Stimulated activated effector memory CD8-positive, alpha-beta T cell treated with anti-CD3 and anti-CD28 coated beads, Interleukin-12 subunit alpha, Interleukin-12 subunit beta, amount 100 ng/mL, for 72 hours (primary cell): ENCODE measurements around the gene AGK.

Experiments
- ATAC-seq: fragments of 150-1000 bp; cut with Tn5 transposase; 2 replicates; pipeline ENCODE4 v1.10.0; 2021
- DNase-seq, 2 donors: peaks; one replicate each; pipeline ENCODE4 v3.0.0; 2021 to 2022; ENCODE audit warnings: low spot score in 2 of 2
- H3K27ac Mint-ChIP-seq: one replicate; pipeline ENCODE4 v1.8.0; 2022; ENCODE audit warnings: mild to moderate bottlenecking, mixed read lengths
- H3K36me3 Mint-ChIP-seq: one replicate; pipeline ENCODE4 v1.8.0; 2022; ENCODE audit warnings: mild to moderate bottlenecking, mixed read lengths
- H3K4me1 Mint-ChIP-seq: one replicate; pipeline ENCODE4 v1.8.0; 2022; ENCODE audit warnings: mixed read lengths
- H3K4me3 Mint-ChIP-seq: one replicate; pipeline ENCODE4 v1.8.0; 2022; ENCODE audit warnings: mild to moderate bottlenecking, mixed read lengths
- H3K9me3 Mint-ChIP-seq: one replicate; pipeline ENCODE4 v1.8.0; 2022; ENCODE audit warnings: mixed read lengths

The AGK gene

DNA sequence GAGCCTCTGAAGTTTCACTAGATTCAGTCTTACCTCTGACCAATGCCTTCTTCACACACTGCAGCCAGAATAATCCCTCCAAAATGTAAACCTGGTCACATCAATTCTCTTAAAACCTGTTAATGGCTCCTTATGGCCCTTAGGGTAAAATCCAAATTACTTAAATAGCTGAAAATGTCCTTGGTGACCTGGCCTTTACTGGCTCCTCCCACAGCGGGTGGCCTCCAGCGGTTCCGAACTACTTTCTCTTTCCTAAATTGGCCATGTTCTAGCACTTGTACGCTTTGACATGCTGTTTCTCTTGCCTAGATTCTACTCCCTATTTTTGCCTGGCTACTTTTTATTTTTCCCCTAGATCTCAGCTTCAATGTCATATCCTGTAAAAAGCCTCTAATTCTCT is 36.1 kb downstream of the AGK start:
- Mint-ChIP-seq H3K4me3 (peak overlapping the region; percentile 54), H3K36me3 (peaks cover 54% of the 10 kb centered on the region), H3K4me1 (peaks cover 54% of the 10 kb centered on the region), H3K9me3 (peaks cover 3% of the 10 kb centered on the region), H3K27ac (peak overlapping the region; percentile 88)
- DNase-seq = no peak
- no peak for ATAC-seq

DNA sequence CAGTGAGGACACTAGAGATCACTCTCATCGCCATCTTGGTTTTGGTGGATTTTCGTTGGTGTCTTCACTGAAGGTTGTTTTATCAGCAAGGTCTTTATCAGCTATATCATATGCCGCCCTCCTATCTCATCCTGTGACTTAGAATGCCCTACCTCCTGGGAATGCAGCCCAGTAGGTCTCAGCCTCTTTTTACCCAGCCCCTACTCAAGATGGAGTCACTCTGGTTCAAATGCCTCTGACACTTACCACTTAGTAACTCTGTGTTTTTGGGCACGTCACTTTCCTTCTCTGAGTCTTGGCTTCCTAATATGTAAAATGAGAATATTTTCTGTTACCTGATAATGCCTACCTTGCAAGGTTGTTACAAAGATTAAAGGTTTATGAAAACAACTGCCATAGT is 37.7 kb downstream of the AGK start:
- Mint-ChIP-seq H3K36me3 (peaks cover 59% of the 10 kb centered on the region), H3K9me3 (no peaks in the 10 kb centered on the region), H3K27ac (peak overlapping the region; percentile 75), H3K4me1 (peaks cover 66% of the 10 kb centered on the region), H3K4me3 (no peak overlapping the region)
- DNase-seq = no peak
- no peak for ATAC-seq

DNA sequence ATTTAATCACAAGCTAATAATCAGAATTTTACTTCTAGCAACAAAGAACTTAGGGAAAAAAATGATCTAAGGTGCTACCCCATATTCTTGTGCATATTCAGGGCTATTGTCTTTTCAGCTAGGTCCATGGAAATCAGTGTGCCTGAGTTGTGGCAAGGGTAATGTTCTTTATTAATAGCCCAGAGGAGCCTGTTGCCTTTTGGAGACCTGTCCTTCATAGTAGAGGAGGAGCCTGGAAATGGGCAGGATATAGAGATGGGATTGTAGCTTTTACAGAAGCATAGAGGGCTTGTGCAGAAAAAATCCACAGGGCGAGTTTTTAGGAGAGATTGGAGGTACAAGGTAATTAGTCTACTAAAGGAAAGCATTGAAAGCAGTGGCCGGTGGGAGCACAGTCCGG is 38.9 kb downstream of the AGK start:
- Mint-ChIP-seq H3K4me1 (peaks cover 69% of the 10 kb centered on the region), H3K9me3 (no peaks in the 10 kb centered on the region), H3K27ac (peak overlapping the region; percentile 30), H3K36me3 (peaks cover 67% of the 10 kb centered on the region), H3K4me3 (peak overlapping the region; percentile 5)
- ATAC-seq = no peak
- no peak for DNase-seq

DNA sequence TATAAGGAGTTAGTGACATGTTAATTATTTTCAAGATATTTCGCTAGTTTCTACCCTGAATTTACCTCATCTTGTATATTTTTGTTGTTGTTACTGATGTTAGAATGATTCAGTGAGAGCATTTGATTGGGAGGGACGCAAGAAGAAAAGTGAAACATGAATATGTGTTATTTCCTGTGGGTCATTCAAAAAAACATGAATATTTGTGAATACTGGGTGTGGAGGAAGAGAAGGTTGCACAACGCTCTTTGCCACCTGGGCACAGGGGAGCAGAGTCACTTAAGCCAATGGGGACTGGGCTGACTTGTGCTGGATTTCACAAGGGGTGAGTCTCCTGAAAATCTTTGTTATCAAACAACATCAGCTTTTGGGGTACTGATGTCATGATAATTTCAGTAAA is 39.5 kb downstream of the AGK start:
- H3K27ac Mint-ChIP-seq = peak overlapping the region; percentile 30
- peaks cover 69% of the 10 kb centered on the region for H3K36me3 Mint-ChIP-seq
- H3K9me3 Mint-ChIP-seq = no peaks in the 10 kb centered on the region
- H3K4me1 Mint-ChIP-seq = peaks cover 63% of the 10 kb centered on the region
- no peak for ATAC-seq
- H3K4me3 Mint-ChIP-seq = peak overlapping the region; percentile 5
- no peak for DNase-seq

- DNase-seq (no peak), ATAC-seq (peak; percentile 73)
- Mint-ChIP-seq H3K36me3 (peaks cover 81% of the 10 kb centered on the region), H3K9me3 (no peaks in the 10 kb centered on the region), H3K4me1 (peaks cover 48% of the 10 kb centered on the region), H3K27ac (peak overlapping the region; percentile 60), H3K4me3 (no peak overlapping the region)
Measured at GRCh38 chr7:141593134-141593533, 41.9 kb downstream of the AGK start.

DNA sequence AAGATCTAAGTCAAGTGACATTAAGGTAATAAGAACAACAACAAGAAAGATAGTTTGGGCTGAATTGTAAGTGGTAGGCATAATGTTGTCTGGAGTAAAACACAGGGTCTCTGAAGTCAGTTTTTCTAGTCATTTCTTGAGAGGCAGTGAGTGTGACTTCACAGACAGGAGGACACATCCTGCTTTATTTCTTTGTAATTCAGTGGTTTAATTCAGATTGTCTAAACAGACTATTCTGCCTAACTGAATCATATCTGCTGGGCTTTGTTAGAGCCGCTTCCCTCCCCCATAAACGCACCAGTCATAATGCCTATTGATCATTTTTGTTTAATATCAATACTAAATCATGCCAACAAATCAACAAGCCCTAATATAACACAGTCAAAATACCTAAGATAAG is 46.8 kb downstream of the AGK start:
- H3K4me3 Mint-ChIP-seq = no peak overlapping the region
- H3K4me1 Mint-ChIP-seq = peaks cover 22% of the 10 kb centered on the region
- no peaks in the 10 kb centered on the region for H3K9me3 Mint-ChIP-seq
- peak; percentile 61 for ATAC-seq
- H3K27ac Mint-ChIP-seq = peak overlapping the region; percentile 21
- peaks cover 84% of the 10 kb centered on the region for H3K36me3 Mint-ChIP-seq
- no peak for DNase-seq

GRCh38 chr7:141598408-141598807 is 47.2 kb downstream of the AGK start:
- DNase-seq (no peak), ATAC-seq (no peak)
- Mint-ChIP-seq H3K27ac (peak overlapping the region; percentile 21), H3K9me3 (no peaks in the 10 kb centered on the region), H3K4me3 (no peak overlapping the region), H3K36me3 (peaks cover 84% of the 10 kb centered on the region), H3K4me1 (peaks cover 17% of the 10 kb centered on the region)

DNA sequence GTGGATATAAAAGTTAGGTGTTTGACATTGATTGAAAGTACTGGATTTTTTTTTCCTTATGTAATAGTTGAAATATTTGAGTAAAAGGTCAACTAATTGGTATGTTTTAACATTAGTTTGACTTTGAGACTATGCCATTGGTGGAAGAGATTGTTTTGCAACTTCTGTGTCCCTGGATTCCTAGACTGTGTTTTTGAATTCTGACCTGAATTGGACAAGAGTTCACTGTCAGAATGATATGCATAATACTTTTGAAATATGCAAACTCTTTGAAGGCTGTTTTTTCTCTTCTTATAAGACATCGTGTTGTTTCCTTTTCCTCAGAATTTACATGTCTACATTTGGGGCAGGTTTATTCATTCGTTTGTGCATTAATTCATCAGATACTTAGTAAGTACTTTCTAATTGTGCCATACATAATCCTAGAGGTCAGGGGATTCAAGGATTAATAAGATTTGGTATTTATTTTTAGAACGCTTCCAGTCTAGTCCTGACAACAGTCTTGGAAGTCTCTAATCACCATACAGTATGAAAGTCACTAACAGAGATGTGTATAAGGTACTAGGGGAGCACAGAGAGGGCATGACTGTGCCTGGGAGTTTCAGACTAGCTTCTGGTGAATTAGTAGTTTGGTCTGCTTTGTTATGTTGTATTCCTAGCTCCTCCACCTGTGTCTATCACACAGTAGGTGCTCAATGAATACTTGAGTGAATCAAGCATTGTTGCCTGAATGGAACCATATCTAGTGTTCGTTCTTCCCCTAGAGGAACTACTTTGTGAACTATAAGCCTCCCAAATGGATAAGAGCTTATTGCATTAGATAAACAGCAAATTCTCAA is 49.2 kb downstream of the AGK start:
- peaks cover 6% of the 10 kb centered on the region for H3K4me1 Mint-ChIP-seq
- ATAC-seq (no peak), DNase-seq (no peak)
- H3K27ac Mint-ChIP-seq = no peak overlapping the region
- no peaks in the 10 kb centered on the region for H3K9me3 Mint-ChIP-seq
- no peak overlapping the region for H3K4me3 Mint-ChIP-seq
- H3K36me3 Mint-ChIP-seq = peaks cover 84% of the 10 kb centered on the region

DNA sequence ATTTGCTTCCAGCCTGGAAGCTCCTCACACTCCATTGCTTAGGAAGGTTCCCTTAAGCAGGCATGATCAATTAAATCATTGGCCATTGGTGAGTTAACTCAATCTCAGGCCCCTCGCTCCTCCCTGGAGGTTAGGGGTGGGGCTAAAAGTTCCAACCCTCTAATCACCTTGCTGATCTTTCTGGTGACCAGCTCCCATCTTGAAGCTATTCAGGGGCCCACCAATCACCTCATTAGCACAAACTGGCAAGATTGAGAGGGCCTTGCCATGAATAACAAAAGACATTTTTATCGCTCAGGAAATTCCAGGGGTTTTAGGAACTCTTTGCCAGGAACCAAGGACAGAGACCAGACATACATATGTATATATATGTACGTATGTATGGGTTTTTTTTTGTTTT is 58.4 kb downstream of the AGK start:
- Mint-ChIP-seq H3K9me3 (no peaks in the 10 kb centered on the region), H3K4me1 (no peaks in the 10 kb centered on the region), H3K27ac (no peak overlapping the region), H3K36me3 (peaks cover 83% of the 10 kb centered on the region), H3K4me3 (no peak overlapping the region)
- no peak for DNase-seq
- ATAC-seq = no peak

DNA sequence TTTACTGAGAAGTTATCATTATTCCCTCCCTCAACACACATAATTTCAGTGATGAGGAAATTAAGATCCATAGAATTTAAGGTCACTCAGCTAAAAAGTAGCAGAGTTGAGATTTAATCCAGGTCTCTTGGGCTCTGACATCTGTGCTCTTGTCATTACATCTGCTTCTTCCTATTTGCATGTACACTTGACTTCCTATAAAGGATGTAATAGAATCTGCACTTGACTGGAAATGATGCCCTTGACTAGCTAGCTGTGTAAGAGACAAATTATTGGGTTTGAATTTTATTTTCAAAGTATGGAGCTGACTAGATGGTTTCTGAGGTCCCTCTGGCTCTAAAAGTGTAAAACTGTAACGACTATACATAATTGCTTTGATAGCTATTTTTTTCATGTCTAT is 59.5 kb downstream of the AGK start:
- Mint-ChIP-seq H3K4me3 (no peak overlapping the region), H3K9me3 (no peaks in the 10 kb centered on the region), H3K36me3 (peaks cover 83% of the 10 kb centered on the region), H3K4me1 (no peaks in the 10 kb centered on the region), H3K27ac (no peak overlapping the region)
- DNase-seq (no peak), ATAC-seq (no peak)

- Mint-ChIP-seq H3K4me1 (no peaks in the 10 kb centered on the region), H3K36me3 (peaks cover 81% of the 10 kb centered on the region), H3K27ac (no peak overlapping the region), H3K4me3 (no peak overlapping the region), H3K9me3 (no peaks in the 10 kb centered on the region)
- ATAC-seq (no peak), DNase-seq (no peak)
Measured at GRCh38 chr7:141612861-141613260, 61.7 kb downstream of the AGK start.

- H3K27ac Mint-ChIP-seq = no peak overlapping the region
- no peak overlapping the region for H3K4me3 Mint-ChIP-seq
- DNase-seq (no peak), ATAC-seq (no peak)
- peaks cover 73% of the 10 kb centered on the region for H3K36me3 Mint-ChIP-seq
- H3K9me3 Mint-ChIP-seq = no peaks in the 10 kb centered on the region
- H3K4me1 Mint-ChIP-seq = no peaks in the 10 kb centered on the region
Measured at GRCh38 chr7:141617280-141617679, 66.1 kb downstream of the AGK start.

GRCh38 chr7:141619745-141620144 is 68.5 kb downstream of the AGK start:
- H3K36me3 Mint-ChIP-seq = peaks cover 75% of the 10 kb centered on the region
- H3K4me1 Mint-ChIP-seq = no peaks in the 10 kb centered on the region

DNA sequence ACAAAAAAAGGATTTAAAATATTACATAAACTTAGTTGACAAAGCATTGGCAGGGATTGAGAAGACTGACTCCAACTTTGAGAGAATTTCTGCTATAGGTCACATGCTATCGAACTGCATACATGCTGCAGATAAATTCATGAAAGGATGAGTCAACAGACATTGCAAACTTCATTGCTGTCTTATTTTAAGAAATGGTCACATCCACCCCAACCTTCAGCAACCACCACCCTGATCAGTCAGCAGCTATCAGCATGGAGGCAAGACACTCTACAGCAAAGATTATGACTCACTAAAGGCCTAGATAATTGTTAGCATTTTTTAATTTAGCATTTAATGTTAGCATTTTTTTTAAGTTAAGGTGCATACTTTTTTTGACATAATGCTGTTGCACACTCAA is 73.6 kb downstream of the AGK start:
- H3K4me3 Mint-ChIP-seq = no peak overlapping the region

More at GRCh38 chr7:141619745-141620144, 68.5 kb downstream of the AGK start:
- H3K9me3 Mint-ChIP-seq = no peaks in the 10 kb centered on the region
- H3K4me3 Mint-ChIP-seq = no peak overlapping the region
- ATAC-seq = no peak
- no peak for DNase-seq
- H3K27ac Mint-ChIP-seq = no peak overlapping the region

GRCh38 chr7:141630621-141631020 is 79.4 kb downstream of the AGK start:
- DNase-seq = no peak
- H3K36me3 Mint-ChIP-seq = peaks cover 51% of the 10 kb centered on the region
- no peak for ATAC-seq
- H3K27ac Mint-ChIP-seq = no peak overlapping the region
- no peaks in the 10 kb centered on the region for H3K9me3 Mint-ChIP-seq
- no peak overlapping the region for H3K4me3 Mint-ChIP-seq
- H3K4me1 Mint-ChIP-seq = no peaks in the 10 kb centered on the region

More for the DNA sequence above, 73.6 kb downstream of the AGK start:
- DNase-seq (no peak), ATAC-seq (no peak)
- no peaks in the 10 kb centered on the region for H3K4me1 Mint-ChIP-seq
- H3K9me3 Mint-ChIP-seq = no peaks in the 10 kb centered on the region
- H3K36me3 Mint-ChIP-seq = peaks cover 73% of the 10 kb centered on the region
- no peak overlapping the region for H3K27ac Mint-ChIP-seq

- Mint-ChIP-seq H3K27ac (no peak overlapping the region), H3K4me1 (no peaks in the 10 kb centered on the region), H3K36me3 (peaks cover 52% of the 10 kb centered on the region), H3K9me3 (no peaks in the 10 kb centered on the region), H3K4me3 (no peak overlapping the region)
- no peak for DNase-seq
- ATAC-seq = no peak
Measured at GRCh38 chr7:141631525-141631924, 80.3 kb downstream of the AGK start.
